ENCODE data around the gene PRKAG1. TPM values are rescaled to one million over a fixed set of nuclear protein-coding genes. Genes with fewer than 3 reads are reported as not detected.

The PRKAG1 gene
- total RNA-seq, 1 donor from 2014 or later: 67.0 TPM

DNA sequence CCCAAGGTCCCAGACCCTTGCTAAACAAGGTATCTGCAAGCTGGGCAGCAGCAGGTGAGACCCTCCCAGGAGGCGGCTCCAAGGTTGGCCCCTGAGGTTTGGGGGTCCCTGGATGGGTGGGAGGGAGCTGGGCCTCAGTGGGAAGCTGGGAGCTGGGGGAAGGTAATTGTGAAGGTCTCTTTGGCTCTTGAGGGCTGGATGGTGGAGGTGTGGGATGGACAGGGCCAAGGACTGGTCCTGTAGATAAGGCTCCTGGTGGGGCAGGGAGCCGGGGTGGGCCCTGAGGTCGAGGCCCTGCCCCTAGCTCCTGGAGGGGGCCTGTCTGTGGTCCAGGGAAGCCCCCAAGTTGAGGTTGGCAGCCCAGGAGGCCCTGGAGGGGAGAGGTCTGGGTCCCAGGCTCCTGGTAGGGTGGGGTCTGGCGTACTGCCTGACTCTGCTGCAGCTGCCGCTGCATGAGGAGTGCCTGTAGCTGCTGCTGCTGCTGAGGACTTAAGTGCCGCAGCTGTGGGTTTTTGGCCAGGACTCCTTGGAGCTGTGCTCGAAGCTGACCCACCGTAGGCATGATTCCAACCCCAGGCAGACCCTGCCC is 13.1 kb upstream of the PRKAG1 start:
- no peak for DNase-seq (ENCODE audit: extremely low spot score in 2 of 2)
- H3K27ac ChIP-seq: no peak overlapping the region

DNA sequence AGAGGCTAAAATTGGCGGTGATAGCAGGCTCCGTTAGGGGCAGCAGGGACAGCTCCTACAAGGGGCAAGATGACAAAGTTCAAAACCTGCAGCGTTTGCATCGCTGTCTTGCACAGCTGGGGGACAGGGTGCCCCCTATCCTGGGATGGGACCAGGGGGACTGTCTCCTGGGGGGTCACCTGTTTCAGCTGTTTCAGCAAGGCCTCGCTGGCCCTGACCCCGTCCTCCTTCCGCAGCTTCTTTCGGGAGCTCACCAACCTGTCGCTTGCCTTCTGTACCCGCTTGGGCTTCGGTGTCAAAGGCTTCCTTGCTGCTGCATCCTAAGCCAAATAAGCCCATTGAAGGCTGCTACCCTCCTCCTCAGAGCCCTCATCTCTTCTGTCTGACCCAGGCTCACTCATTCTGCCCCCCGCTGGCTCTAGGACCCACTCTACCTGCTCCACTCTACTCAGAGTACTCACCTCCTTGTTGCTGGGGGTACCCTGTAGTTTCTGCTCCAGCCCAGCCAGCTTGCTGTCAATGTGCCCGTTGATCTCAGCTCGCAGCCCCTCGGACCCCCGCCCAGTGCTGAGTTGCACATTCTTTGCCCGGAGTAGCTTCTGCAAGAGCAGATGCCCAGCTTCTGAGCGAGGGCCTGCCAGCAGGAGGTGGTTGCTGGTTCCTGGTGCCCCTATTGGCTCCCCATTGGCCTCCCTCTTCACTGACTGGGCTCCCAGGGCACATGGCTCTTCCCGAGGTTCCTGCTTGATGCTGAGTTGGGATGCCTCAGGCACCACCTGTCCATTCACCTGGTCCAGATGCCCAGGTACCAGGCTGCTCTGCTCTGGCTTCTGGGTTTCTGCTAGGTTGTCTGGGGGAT is 12.4 kb upstream of the PRKAG1 start:
- no peaks in the 10 kb centered on the region for H3K27me3 ChIP-seq
- H3K27ac ChIP-seq: no peak overlapping the region
- H3K4me3 ChIP-seq: no peak overlapping the region
- no peak for DNase-seq (ENCODE audit: extremely low spot score in 2 of 2)
- no peaks in the 10 kb centered on the region for H3K4me1 ChIP-seq
- intact Hi-C loops (cut with DNase I): no loop called here
- H3K9me3 ChIP-seq: no peaks in the 10 kb centered on the region
- peaks cover 0 to 76% of the 10 kb centered on the region in 2 donors for H3K36me3 ChIP-seq
- TF ChIP-seq, protein P1, sequence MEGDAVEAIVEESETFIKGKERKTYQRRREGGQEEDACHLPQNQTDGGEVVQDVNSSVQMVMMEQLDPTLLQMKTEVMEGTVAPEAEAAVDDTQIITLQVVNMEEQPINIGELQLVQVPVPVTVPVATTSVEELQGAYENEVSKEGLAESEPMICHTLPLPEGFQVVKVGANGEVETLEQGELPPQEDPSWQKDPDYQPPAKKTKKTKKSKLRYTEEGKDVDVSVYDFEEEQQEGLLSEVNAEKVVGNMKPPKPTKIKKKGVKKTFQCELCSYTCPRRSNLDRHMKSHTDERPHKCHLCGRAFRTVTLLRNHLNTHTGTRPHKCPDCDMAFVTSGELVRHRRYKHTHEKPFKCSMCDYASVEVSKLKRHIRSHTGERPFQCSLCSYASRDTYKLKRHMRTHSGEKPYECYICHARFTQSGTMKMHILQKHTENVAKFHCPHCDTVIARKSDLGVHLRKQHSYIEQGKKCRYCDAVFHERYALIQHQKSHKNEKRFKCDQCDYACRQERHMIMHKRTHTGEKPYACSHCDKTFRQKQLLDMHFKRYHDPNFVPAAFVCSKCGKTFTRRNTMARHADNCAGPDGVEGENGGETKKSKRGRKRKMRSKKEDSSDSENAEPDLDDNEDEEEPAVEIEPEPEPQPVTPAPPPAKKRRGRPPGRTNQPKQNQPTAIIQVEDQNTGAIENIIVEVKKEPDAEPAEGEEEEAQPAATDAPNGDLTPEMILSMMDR (IDR thresholded peaks at IDR 0.05): no peak
- TF ChIP-seq POLR2A (IDR thresholded peaks at IDR 0.05) (no peak), POLR2AphosphoS5 (IDR thresholded peaks at IDR 0.05; ENCODE audit: insufficient read depth in 1 of 2, low read depth in 1 of 2) (no peak)

More for the DNA sequence above, 13.1 kb upstream of the PRKAG1 start:
- no peaks in the 10 kb centered on the region for H3K27me3 ChIP-seq
- no peaks in the 10 kb centered on the region for H3K9me3 ChIP-seq
- H3K4me1 ChIP-seq: no peaks in the 10 kb centered on the region
- H3K36me3 ChIP-seq: peaks cover 0 to 72% of the 10 kb centered on the region in 2 donors
- H3K4me3 ChIP-seq: no peak overlapping the region
- intact Hi-C loops (cut with DNase I): no loop called here
- TF ChIP-seq POLR2A (IDR thresholded peaks at IDR 0.05) (no peak), POLR2AphosphoS5 (IDR thresholded peaks at IDR 0.05; ENCODE audit: insufficient read depth in 1 of 2, low read depth in 1 of 2) (no peak)
- TF ChIP-seq, protein P1 (IDR thresholded peaks at IDR 0.05): no peak

DNA sequence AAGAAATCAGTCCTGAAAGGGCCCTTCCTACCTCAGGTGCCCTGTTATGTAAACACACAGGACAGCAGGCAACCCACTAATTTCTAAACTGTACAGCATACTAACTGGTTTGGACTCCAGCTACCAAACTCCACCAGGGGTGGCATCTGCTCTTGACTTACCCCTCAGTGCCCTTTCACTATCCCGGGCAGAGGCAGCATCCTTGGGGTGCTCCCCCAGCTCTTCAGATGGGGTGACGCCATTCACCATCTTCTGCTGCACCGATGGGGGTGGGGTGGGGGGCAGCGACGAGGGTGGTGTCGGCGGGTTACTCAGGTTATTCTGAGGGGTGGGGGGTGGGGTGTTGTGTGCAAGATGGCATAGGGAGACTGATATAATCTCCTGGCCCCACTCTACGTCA is 11.5 kb upstream of the PRKAG1 start:
- Histone ChIP-seq H3K36me3 (peaks cover 0 to 80% of the 10 kb centered on the region in 2 donors), H3K4me3 (no peak overlapping the region), H3K27me3 (no peaks in the 10 kb centered on the region), H3K9me3 (no peaks in the 10 kb centered on the region), H3K27ac (no peak overlapping the region), H3K4me1 (no peaks in the 10 kb centered on the region)
- DNase-seq (ENCODE audit: extremely low spot score in 2 of 2): no peak
- intact Hi-C loops (cut with DNase I): no loop called here
- no peak for TF ChIP-seq POLR2AphosphoS5 (IDR thresholded peaks at IDR 0.05; ENCODE audit: insufficient read depth in 1 of 2, low read depth in 1 of 2)
- no peak for TF ChIP-seq POLR2A (IDR thresholded peaks at IDR 0.05)
- TF ChIP-seq, protein P1 (IDR thresholded peaks at IDR 0.05): no peak

DNA sequence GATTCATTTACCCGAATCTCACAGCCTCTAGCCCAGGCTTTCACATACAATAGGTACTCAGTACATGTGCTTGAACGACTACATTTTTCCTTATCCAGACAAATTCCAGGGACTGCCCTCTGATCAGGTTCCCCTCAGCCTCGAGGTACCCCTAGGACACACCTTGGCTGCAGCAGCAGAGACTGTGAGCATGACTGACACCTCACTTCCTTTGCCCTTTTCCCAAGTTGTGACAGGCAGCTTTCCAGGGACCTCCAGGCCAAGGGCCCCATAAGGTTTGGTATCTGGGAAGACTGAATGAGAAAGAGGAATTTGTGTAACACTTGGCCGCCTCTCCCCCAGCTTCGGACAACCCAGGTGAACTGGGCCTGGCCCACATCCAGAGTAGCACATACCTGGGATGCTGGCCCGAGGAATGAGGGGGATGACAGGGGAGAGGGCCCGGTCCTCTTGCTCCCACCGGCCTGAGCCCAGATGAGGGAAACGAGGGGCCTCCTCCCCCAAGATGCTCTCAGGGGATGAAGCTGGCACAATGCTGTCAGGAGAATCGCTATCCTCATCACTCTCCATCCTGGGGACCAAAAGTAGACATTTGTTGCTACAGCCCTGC is 10.2 kb upstream of the PRKAG1 start:
- H3K27me3 ChIP-seq: no peaks in the 10 kb centered on the region
- no peak for TF ChIP-seq POLR2A (IDR thresholded peaks at IDR 0.05)
- TF ChIP-seq, protein P1 (IDR thresholded peaks at IDR 0.05): no peak
- no peak for TF ChIP-seq POLR2AphosphoS5 (IDR thresholded peaks at IDR 0.05; ENCODE audit: insufficient read depth in 1 of 2, low read depth in 1 of 2)
- no peak overlapping the region for H3K4me3 ChIP-seq
- H3K36me3 ChIP-seq: peaks cover 0 to 78% of the 10 kb centered on the region in 2 donors
- H3K9me3 ChIP-seq: no peaks in the 10 kb centered on the region
- no peak overlapping the region for H3K27ac ChIP-seq
- H3K4me1 ChIP-seq: no peaks in the 10 kb centered on the region
- intact Hi-C loops (cut with DNase I): no loop called here
- DNase-seq (ENCODE audit: extremely low spot score in 2 of 2): no peak

Measured in vagina (tissue), 2 donors.